SIG-M5 treated with dmso at 0.1 percent for 504 hours (cell line): ENCODE results near the gene TMEM150B.

ENCODE experiments used
- DNase-seq: peaks from one replicate; lab custom pipeline; 2025; ENCODE audit not compliant: unreplicated experiment; lab: John Stamatoyannopoulos, UW

TMEM150B gene

GRCh38 chr19:55355213-55355821 lies 30.2 kb upstream of the TMEM150B start:
- DNase-seq: no peak

- no peak for DNase-seq
These were observed 29.6 kb upstream of the TMEM150B start, which contains the start of gene COX6B2 for GRCh38 chr19:55354698-55355212. Gene COX6B2 (minus strand): TSS chr19:55354719. CDS start chr19:55354521, 198 bp downstream.

- peak; percentile 41 for DNase-seq
These were observed 28.9 kb upstream of the TMEM150B start for GRCh38 chr19:55353803-55354697.

- no peak for DNase-seq
These were observed 28.2 kb upstream of the TMEM150B start for GRCh38 chr19:55353356-55353802.

GRCh38 chr19:55352549-55353145 lies 27.5 kb upstream of the TMEM150B start:
- DNase-seq: no peak

- no peak for DNase-seq
These were observed 26.9 kb upstream of the TMEM150B start for GRCh38 chr19:55352040-55352439.

- no peak for DNase-seq
These were observed 25.6 kb upstream of the TMEM150B start for GRCh38 chr19:55350620-55351315.

GRCh38 chr19:55348317-55349034 lies 23.3 kb upstream of the TMEM150B start:
- no peak for DNase-seq

GRCh38 chr19:55347442-55348009 lies 22.4 kb upstream of the TMEM150B start:
- no peak for DNase-seq

- DNase-seq: no peak
These were observed 21.7 kb upstream of the TMEM150B start for GRCh38 chr19:55346725-55347441.

- no peak for DNase-seq
These were observed 20.9 kb upstream of the TMEM150B start for GRCh38 chr19:55345818-55346724.

- no peak for DNase-seq
These were observed 20.1 kb upstream of the TMEM150B start for GRCh38 chr19:55345101-55345817.

- DNase-seq: no peak
These were observed 19.3 kb upstream of the TMEM150B start for GRCh38 chr19:55344444-55344843.

- DNase-seq: no peak
These were observed 16.7 kb upstream of the TMEM150B start for GRCh38 chr19:55341595-55342531.

- peak; percentile 56 for DNase-seq
These were observed 16.0 kb upstream of the TMEM150B start for GRCh38 chr19:55341171-55341588.

GRCh38 chr19:55340784-55341147 lies 15.6 kb upstream of the TMEM150B start:
- DNase-seq: peak; percentile 21
